GM12875 (cell line): ENCODE measurements around the gene ZNF674.
"Not testable (repeated sequence)": the region's sequence is repeated elsewhere in the genome, so short reads cannot be mapped to it uniquely, and the experiment has no call there.

ENCODE experiments used
- H3K4me3 ChIP-seq: one replicate; pipeline ENCODE4 v1.5.1; 2011; ENCODE audit warnings: low read depth, low read length, control low read depth
- CTCF ChIP-seq: IDR thresholded peaks from 2 replicates; pipeline ENCODE4 v1.5.1; 2011; ENCODE audit warnings: low read depth, mild to moderate bottlenecking, control low read depth, inconsistent platforms, low read length, moderate library complexity, borderline replicate concordance; ENCODE audit not compliant: insufficient read depth

Gene ZNF674

GRCh38 chrX:46547857-46548256 is 2.6 kb upstream of the ZNF674 start:
- no peak overlapping the region for H3K4me3 ChIP-seq
- no peak for TF ChIP-seq CTCF

GRCh38 chrX:46544527-46544926 is 694 bp downstream of the ZNF674 start:
- peak overlapping the region; percentile 56 for H3K4me3 ChIP-seq

GRCh38 chrX:46543441-46543840 is 1.8 kb downstream of the ZNF674 start:
- no peak overlapping the region for H3K4me3 ChIP-seq
- no peak for TF ChIP-seq CTCF

GRCh38 chrX:46531442-46531841 is 13.8 kb downstream of the ZNF674 start:
- TF ChIP-seq CTCF = no peak
- no peak overlapping the region for H3K4me3 ChIP-seq

GRCh38 chrX:46530404-46530908 is 14.8 kb downstream of the ZNF674 start:
- H3K4me3 ChIP-seq = not testable (repeated sequence)

- H3K4me3 ChIP-seq = not testable (repeated sequence)
Observed at GRCh38 chrX:46529740-46530403, 15.3 kb downstream of the ZNF674 start.

GRCh38 chrX:46528640-46529039 is 16.6 kb downstream of the ZNF674 start:
- H3K4me3 ChIP-seq = not testable (repeated sequence)

- TF ChIP-seq CTCF = no peak
Observed at GRCh38 chrX:46506076-46506475, 39.1 kb downstream of the ZNF674 start.

GRCh38 chrX:46502848-46503247 is 42.4 kb downstream of the ZNF674 start:
- no peak for TF ChIP-seq CTCF
- H3K4me3 ChIP-seq = no peak overlapping the region

More at GRCh38 chrX:46506076-46506475, 39.1 kb downstream of the ZNF674 start:
- H3K4me3 ChIP-seq = no peak overlapping the region
